Stimulated activated CD8-positive, alpha-beta memory T cell treated with anti-CD3 and anti-CD28 coated beads, Interleukin-15, amount 100 ng/mL, for 4 hours (primary cell): ENCODE results near the gene TRIOBP.

Source experiments
- DNase-seq, 2 donors: peaks; one replicate each; pipeline ENCODE4 v3.0.0-alpha.2; 2020; ENCODE audit warnings: low read depth in 2 of 2

The TRIOBP gene

DNA sequence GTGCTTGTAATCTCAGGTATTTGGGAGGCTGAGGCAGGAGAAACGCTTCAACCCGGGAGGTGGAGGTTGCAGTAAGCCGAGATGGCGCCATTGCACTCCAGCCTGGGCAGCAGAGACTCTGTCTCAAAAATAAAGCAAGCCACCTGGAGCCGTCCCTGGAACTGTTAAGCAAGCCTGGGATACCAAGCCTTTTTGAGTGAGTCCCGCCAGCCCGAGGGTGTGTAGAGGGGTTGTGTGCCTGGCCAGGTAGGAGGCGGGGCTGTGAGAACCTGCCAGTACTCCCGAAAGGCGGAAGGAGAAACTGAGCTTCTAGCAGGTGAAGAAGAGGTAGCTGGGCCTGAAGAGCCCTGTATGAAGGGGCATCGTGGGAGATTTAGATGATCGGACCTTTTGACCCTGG, 52.4 kb downstream of the TRIOBP start:
- no peak for DNase-seq

DNA sequence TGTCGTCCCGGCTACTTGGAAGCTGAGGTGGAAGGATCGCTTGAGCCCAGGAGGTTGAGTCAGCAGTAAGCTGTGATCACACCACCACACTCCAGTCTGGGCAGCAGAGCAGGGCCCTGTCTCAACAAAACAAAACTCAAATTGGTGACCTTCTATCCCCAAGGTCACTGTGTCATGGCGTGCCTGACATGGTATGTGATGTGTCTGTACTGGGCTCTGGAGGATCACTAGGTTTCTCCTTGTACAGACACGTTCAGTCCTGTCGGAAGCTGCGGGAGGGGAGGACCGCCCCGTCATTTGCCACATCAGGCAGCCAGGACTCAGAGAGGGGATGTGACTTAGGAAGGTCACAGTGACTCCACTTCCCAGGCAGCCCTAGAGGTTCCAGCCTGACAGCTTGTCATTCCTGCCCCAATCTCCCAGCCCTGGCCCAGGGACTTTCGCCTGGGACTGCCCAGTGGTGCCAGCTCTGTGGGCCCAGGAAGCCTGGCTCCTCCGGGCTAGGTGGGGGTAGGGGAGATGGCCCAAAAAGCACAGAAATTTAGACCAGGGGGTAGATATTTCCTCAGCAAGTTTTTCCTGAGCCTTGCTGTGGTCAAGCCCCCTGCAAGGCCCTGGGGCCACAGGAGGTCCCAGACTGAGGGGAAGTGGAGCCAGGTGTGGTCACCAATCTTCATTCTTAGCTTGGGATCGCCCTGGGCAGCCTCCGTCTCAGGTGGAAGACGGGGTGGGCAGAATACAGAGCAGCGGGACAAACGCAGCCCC, 53.2 kb downstream of the TRIOBP start:
- no peak for DNase-seq

DNA sequence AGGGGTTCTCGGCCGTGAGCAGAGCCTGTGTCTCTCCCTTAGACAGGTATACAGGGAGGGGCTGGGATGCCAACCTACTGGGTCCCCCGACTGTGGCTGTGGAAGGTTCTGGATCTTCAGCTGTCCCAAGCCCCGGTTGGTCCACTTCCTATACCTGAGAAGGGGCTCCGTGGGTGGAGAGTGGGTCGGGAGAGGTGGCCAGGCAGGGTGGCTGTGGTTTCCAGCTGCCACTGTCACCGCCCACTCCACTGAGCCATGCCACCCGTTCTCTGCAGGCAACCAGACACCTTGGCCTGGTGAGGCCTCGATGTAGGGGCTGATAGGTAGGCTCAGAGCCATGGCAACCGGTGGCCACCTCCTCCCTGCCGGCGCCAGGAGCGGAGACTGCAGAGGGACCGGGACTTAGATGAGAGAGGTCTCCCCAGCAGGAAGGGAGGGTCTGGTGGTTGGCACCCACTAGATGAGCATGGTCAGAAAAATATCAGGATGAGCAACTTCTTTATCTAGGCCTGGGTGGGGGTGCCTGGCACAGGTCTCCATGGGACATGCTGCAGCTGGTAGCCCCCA, 53.8 kb downstream of the TRIOBP start:
- no peak for DNase-seq

DNA sequence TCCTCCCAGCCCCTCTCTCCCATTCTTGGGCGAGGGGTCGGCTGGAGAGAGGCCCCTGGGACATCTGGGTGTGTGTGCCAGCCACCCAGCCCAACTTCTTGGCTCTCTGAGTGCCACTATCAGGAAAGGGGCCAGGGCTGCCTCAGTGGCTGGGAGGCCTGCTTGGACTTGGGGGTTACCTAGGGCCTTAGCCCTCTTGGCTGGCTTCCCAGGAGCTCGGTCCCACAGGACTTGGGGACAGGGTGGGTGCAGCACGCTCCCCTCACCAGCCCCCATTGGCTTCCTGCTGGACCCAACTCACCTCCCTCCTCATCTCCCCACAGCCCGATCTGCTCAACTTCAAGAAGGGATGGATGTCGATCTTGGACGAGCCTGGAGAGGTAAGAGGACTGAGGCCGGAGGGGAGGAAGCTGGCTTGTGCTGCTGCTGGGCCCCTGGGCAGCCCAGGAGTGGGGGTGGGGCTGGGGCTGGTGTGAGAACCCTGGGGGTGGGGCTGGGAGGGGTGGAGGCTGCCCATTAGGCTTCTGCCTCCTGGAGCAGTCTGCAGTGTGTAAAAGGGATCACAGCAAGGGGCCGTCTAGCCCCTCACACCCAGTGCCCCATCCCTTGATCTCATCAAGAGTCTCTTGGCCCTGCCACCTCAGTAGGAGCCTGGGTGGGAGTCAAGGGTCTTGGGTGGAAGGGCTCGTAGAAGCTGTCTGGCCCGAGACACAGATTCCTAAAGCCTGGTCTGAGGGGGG, 54.8 kb downstream of the TRIOBP start:
- DNase-seq: no peak

DNA sequence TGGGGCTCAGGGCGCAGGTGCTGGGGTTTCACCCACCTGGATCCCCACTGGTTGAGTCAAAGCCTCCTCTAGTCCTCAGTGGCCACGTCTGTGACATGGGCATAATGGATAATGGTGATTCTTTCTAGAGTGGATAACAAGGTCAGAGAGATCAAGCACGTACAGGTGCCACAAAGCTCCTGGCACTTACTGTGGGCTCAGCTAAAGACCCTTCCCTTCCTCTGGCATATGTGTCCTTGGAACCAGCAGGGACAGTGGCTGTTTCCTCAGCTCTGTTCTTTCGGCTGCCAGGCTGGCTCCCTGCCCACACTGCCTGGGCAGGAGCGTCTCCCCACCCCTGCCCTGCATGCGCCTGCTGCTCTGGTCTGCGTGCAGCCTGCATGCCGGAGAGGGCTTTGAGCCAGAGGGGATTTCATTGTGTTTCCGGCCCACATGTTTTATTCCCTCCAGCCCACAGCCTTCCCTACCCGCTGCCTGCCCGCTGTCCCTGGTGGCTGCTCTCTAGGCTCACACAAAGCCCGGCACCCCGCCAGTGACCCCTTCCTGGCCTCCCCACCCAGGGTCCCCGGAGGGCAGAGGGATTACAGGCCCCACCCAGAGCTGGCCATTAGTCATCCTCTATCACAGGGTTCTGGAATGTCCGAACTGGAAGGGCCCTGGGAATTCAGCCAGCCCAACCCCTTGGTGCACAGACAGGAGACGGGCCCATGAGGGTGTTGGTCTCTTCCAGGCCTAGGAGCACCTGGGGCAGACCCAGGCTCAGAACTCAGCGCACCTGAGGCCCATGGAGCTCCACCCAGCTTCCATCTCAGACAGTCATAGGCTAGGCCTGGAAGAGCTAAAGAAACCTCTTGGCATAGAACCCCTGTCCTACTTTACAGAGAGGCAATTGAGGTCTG, 55.6 kb downstream of the TRIOBP start:
- no peak for DNase-seq

DNA sequence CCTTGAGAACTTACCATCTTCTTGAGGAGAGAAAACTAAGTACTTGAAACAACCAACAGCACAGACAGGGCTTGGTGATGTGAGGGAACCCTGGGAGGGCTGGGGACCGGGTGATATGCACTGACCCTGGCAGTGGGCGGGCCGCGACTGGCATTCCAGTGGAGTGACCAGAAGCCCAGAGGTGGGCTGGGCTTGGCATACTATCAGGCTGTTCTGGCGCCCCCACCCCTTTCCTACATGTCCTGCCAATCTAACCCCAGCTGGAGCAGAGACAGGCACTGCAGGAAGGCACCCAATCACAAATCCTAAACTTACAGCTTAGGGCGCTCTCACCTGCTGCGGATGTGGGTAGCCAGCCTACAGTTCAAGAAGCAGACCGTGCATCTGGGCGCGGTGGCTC, 56.9 kb downstream of the TRIOBP start:
- DNase-seq: no peak

DNA sequence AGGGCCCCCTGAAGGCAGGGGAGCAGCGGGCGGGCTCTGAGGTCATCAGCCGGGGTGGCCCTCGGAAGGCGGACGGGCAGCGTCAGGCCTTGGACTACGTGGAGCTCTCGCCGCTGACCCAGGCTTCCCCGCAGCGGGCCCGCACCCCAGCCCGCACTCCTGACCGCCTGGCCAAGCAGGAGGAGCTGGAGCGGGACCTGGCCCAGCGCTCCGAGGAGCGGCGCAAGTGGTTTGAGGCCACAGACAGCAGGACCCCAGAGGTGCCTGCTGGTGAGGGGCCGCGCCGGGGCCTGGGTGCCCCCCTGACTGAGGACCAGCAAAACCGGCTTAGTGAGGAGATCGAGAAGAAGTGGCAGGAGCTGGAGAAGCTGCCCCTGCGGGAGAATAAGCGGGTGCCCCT, 60.8 kb downstream of the TRIOBP start:
- no peak for DNase-seq

DNA sequence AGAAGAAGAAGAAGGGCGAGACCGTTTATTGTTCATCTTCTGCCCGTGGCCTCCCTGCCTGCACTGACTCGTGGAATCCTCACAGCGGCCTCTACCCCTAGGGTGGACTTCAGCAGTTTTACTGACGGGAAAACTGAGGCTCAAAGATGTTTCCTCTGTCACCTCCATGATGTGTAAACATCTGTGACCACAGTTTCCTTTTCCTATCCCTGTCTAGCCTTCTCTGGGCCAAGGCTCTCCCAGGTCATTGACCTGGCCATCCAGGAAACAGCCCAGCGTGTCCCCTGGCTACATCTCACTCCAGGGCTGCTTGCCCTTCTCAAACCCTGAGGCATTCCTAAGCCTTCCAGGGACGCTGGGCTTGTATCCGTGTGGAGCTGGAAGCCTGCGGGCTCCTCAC, 61.8 kb downstream of the TRIOBP start:
- DNase-seq: no peak

DNA sequence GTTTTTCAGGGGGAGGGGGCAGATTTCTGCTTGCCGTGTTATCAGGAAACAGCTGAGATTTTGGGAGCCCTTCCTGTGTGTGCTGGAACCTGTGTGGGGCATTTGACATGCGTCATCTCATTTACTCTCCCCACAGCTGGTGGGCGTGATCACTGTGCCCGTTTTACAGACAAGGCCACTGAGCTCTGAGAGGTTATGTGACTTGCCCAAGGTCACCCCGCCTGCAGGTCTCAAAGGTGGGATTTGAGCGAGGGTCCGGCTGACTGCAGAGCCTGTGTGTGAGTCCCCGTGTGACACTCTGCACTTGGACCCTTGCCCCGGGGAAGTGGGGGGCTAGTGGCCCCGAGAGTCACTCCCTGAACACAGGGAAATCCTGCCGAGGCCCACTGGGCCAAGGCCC, 62.4 kb downstream of the TRIOBP start:
- DNase-seq: no peak

DNA sequence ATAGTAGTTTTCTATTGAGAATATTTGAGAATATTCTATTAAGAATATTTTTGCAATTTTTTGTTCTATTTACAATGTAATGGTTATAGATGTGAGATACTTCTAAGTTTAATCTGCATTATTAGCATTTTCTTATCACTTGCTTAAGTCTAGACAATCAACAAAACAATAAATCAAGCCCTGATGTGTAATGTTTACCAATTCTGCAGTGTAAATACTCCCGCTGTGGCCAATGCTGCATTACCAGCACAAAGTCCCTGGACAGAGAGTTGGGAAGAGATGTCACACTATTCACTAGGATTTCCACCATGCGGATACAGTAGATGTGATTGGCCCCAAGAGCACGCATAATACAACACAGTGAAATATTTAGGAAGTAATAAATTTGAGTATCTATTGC, 63.3 kb downstream of the TRIOBP start:
- no peak for DNase-seq

DNA sequence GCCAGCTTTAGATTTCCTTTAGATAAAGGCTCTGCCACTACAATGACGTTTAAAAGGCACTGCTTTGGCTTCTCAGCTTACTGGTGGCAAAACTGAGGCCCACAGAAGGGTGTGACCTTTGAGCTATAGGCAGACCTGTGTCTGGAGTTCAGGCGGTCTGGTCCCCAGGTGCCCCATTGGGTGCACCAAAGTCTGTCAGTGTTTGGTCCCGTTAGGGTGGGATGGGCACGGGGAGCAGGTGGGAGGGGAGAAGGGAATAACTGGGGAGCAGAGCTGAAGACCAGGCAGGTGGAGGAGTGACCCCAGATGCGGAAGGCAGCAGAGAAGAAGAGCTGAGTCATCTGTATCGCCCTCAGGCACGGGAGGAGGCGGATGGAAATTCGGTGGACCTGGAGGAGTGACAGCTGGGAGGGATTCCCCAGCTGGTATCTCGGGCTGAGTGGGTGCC, 65.6 kb downstream of the TRIOBP start:
- no peak for DNase-seq

DNA sequence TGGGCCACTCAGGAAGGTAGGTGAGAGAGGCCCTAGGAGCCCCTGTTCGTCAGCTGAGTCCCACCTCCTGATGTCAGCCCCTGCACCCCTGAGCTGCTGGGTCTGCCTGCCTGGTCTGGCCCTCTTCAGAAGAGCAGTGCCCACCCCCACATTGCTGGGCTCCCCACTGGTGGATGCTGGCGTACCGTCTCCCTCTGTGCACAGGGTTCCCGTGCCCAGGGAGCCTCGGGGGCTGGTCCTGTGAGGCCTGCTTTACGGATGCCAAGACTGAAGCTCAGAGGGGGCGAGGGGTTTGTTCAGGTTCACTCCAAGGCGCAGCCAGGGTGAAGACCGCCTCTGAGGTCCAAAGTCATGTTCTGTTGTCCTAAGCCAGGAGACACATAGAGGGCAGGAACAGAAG, 66.2 kb downstream of the TRIOBP start:
- no peak for DNase-seq

DNA sequence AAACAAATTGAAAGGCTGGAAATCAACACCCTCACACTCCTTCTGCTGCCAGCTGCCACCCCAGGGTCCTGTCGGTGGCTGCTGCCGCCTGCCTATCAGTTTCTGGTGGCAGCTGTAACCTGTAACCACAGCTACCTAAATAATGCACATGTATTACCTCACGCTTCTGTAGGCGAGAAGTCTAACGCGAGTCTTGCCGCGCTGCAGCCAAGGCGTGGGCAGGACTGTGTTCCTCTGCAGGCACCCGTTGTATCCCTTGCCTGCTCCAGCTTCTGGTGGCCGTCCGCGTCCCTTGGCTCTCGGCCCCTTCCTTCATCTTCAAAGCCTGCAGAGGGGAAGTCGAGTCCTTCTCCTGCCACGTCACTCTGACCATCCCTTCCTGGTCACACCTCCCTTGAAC, 66.8 kb downstream of the TRIOBP start:
- DNase-seq: no peak

DNA sequence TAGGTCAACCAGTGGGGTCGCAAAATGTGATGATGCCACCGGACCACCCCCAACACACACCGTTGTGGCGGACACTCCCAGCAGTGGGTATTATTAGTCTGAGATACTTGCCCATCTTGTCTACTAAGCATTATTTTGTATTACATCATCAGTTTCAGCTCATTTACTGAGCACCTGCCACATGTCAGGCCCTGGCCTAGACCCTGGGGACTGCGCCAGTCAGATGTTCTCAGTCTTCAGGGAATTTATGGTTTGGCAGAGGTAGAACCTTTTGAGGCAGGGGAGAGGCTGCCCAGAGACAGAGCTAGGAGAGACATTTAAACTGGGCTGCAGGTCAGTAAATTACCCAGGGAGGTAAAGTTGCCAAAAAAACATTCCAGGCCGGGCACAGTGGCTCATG, 67.8 kb downstream of the TRIOBP start:
- DNase-seq: no peak

DNA sequence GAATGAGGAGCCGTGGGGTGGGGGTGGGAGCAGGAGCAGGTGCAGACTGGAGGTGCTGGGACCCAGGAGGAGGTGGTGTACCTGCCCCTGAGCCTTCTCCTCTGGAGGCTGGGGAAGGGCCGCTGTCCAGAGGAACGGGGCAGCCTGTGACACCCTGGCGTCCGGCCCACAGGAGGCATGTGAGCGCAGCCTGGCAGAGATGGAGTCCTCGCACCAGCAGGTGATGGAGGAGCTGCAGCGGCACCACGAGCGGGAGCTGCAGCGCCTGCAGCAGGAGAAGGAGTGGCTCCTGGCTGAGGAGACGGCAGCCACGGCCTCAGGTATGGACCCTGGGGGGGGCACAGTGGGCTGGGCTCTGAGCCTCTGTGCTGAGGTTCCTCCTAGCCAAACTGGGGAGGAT, 68.7 kb downstream of the TRIOBP start:
- no peak for DNase-seq

DNA sequence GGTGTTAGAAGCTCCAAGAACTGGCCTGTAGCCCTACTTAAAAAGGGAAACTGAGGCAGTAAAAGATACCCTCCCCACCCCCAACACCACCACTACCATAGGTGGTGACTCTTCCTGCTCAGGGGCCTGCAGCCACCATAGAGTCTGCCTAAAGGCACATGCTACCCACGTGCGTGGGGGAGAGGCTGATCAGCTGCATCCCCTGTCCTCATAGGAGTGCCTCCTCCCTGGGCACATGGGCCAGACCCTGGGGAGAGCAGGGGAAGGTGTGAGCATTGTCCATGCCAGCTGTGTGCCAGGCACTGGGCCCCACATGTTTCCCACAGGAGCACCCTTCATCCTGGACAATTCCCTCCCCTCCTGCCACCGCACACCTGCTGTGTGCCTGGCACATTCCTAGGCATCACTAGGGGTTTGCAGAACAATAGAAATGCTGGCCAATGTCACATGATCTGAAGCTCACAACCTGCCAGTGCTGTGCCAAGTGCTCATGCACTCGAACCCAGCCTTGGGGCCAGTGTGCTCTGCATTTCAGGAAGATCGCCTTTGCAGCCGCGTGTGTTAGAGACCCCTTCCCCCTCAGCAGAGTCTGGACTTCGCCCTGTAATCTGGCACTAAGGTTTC, 69.2 kb downstream of the TRIOBP start:
- no peak for DNase-seq

DNA sequence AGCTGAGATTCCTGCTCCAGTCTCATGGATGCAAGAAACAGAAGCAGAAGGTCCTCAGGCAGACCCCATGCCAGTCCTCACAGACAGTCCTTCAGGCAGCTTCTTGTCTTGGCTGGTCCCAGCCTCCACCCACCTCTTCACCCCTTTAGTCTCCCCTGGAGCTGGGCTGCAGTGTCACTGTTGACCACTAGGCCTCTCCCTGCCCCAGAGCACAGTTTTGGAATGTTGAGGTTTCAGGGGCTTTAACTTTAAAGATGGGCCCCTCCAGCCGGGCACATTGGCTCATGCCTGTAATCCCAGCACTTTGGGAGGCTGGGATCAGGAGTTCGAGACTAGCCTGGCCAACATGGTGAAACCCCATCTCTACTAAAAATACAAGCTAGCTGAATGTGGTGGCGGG, 71.4 kb downstream of the TRIOBP start:
- DNase-seq: no peak

DNA sequence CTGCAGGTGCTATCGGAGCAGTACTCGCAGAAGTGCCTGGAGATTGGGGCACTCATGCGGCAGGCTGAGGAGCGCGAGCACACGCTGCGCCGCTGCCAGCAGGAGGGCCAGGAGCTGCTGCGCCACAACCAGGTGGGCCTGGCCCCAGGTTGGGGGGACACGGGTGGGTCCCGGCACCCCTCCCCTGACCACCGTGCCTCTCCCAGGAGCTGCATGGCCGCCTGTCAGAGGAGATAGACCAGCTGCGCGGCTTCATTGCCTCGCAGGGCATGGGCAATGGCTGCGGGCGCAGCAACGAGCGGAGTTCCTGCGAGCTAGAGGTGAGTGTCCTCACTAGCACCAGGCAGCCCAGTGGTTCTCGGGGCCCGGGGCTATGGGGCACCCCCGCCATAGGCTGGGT, 72.2 kb downstream of the TRIOBP start:
- DNase-seq: no peak

DNA sequence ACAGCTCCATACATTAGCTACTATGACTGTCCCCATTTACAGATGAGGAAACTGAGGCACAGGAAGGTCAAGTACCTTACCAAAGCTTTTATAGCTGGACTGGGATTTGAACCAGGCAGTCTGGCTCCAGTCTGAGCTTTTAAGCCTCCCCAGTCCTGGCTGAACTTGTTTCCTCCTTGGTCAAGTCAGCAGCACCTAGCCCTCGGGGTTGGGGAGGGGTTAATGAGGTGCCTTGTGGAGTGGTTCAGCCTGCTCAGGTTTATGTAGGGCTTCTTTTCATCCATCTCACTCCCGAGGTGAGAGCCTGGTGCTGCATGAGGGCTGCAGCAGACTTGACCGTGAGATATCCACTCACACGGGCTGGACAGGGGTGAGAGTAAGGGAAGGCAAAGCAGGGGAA, 74.2 kb downstream of the TRIOBP start:
- DNase-seq: no peak

DNA sequence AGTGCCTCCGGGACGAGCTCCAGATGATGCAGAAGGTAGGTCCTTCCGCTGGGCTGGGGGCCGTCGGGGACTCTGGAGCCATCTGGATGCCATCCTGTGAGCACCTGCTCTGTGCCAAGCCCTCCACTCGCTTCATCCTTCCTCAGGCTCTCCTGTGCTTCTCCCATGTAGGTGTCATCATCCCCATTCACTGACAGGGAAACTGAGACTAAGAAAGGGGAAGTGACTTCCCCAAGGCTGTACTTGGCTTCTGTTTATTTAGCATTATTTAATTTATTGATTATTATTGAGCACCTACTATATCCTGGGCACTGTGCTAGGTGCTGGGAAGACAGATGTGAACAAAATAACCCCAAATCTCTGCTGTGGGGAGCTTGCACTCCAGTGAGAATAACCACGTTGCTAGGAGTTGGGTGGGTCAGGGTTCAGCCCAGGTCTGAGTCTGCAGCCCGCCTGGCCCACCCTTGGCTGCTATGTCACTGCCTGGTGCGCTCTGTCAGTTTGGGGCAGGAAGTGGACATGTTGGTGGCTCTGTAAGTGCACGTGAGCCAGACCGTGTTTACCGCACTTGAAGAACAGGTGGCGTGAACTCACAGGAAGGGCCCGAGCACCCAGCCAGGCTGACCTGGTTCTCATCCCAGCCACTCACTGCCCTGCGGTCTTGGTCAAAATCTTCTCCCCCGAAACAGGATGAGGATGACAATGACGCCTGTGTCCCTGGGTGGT, 75.0 kb downstream of the TRIOBP start:
- no peak for DNase-seq

DNA sequence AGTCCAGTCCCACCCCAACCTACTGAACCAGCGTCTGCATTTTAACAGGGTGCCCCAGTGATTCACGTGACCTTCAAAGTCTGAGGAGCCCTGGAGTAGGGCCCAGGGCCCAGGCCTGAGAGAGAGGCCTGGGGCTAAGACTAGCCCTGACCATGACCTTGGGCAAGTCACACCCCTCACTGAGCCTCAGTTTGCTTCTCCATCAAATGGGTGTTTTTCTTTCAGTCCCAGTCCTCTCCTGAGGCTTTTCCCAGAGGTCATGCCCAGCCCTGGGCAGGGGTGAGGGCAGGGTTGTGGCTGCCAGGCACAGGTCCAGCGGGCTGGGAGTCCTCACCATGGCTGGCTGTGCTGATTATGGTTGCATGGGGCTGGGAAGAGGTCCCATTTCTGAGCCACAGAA, 77.9 kb downstream of the TRIOBP start:
- no peak for DNase-seq
